SK-N-SH treated with all-trans-retinoic acid at 6 μM for 48 hours (cell line): ENCODE results near the gene CRYBA2.

ENCODE experiments used
- ARNTL ChIP-seq: fragments of 450-650 bp; formaldehyde crosslinking; IDR thresholded peaks from 2 replicates; pipeline ENCODE4 v1.5.0; 2020; ENCODE audit warnings: low read depth, mild to moderate bottlenecking, moderate library complexity, borderline replicate concordance
- BACH2 ChIP-seq: fragments of 250-450 bp; sonication (Bioruptor Pico); IDR thresholded peaks from 2 replicates; pipeline ENCODE4 v1.9.0; 2021; ENCODE audit warnings: mild to moderate bottlenecking, borderline replicate concordance
- CSDC2 ChIP-seq: fragments of 250-450 bp; sonication (Bioruptor Pico); IDR thresholded peaks from 2 replicates; pipeline ENCODE4 v1.5.0; 2020; ENCODE audit warnings: mild to moderate bottlenecking, moderate library complexity
- GLIS3 ChIP-seq: fragments of 250-450 bp; sonication (Bioruptor Pico); IDR thresholded peaks from 2 replicates; pipeline ENCODE4 v1.5.0; 2020; ENCODE audit warnings: mild to moderate bottlenecking, moderate library complexity
- ISL1 ChIP-seq: fragments of 250-450 bp; sonication (Bioruptor Pico); IDR thresholded peaks from 2 replicates; pipeline ENCODE4 v2.1.2; 2022; ENCODE audit warnings: mild to moderate bottlenecking, moderate library complexity
- SNAI2 ChIP-seq: fragments of 250-450 bp; sonication (Bioruptor Pico); IDR thresholded peaks from 2 replicates; pipeline ENCODE4 v1.5.0; 2020; ENCODE audit warnings: mild to moderate bottlenecking, moderate library complexity
- ZC3H10 ChIP-seq: fragments of 250-450 bp; sonication (Bioruptor Pico); IDR thresholded peaks from 2 replicates; pipeline ENCODE4 v1.5.1; 2021; ENCODE audit warnings: mild to moderate bottlenecking, moderate library complexity
- ZFP3 ChIP-seq: fragments of 250-450 bp; sonication (Bioruptor Pico); IDR thresholded peaks from 2 replicates; pipeline ENCODE4 v1.5.0; 2020; ENCODE audit warnings: mild to moderate bottlenecking, moderate library complexity
- TF ChIP-seq, protein P1 (sequence below): fragments of 250-450 bp; sonication (Bioruptor Pico); IDR thresholded peaks from 2 replicates; pipeline ENCODE4 v1.5.0; 2020; ENCODE audit warnings: mild to moderate bottlenecking, moderate library complexity
- TF ChIP-seq, protein P2 (sequence below): fragments of 250-450 bp; sonication (Bioruptor Pico); IDR thresholded peaks from 2 replicates; pipeline ENCODE4 v1.8.0; 2020; ENCODE audit warnings: mild to moderate bottlenecking, moderate library complexity, borderline replicate concordance

- TF ChIP-seq ISL1 (CRISPR knock-in tag) (no peak), ZFP3 (CRISPR knock-in tag) (no peak), ZC3H10 (CRISPR knock-in tag) (no peak), CSDC2 (CRISPR knock-in tag) (no peak), SNAI2 (CRISPR knock-in tag) (no peak), ARNTL (no peak), GLIS3 (no peak), BACH2 (CRISPR knock-in tag) (no peak)
- TF ChIP-seq, protein P1, sequence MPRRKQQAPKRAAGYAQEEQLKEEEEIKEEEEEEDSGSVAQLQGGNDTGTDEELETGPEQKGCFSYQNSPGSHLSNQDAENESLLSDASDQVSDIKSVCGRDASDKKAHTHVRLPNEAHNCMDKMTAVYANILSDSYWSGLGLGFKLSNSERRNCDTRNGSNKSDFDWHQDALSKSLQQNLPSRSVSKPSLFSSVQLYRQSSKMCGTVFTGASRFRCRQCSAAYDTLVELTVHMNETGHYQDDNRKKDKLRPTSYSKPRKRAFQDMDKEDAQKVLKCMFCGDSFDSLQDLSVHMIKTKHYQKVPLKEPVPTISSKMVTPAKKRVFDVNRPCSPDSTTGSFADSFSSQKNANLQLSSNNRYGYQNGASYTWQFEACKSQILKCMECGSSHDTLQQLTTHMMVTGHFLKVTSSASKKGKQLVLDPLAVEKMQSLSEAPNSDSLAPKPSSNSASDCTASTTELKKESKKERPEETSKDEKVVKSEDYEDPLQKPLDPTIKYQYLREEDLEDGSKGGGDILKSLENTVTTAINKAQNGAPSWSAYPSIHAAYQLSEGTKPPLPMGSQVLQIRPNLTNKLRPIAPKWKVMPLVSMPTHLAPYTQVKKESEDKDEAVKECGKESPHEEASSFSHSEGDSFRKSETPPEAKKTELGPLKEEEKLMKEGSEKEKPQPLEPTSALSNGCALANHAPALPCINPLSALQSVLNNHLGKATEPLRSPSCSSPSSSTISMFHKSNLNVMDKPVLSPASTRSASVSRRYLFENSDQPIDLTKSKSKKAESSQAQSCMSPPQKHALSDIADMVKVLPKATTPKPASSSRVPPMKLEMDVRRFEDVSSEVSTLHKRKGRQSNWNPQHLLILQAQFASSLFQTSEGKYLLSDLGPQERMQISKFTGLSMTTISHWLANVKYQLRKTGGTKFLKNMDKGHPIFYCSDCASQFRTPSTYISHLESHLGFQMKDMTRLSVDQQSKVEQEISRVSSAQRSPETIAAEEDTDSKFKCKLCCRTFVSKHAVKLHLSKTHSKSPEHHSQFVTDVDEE (CRISPR knock-in tag), result no peak
- TF ChIP-seq, protein P2, sequence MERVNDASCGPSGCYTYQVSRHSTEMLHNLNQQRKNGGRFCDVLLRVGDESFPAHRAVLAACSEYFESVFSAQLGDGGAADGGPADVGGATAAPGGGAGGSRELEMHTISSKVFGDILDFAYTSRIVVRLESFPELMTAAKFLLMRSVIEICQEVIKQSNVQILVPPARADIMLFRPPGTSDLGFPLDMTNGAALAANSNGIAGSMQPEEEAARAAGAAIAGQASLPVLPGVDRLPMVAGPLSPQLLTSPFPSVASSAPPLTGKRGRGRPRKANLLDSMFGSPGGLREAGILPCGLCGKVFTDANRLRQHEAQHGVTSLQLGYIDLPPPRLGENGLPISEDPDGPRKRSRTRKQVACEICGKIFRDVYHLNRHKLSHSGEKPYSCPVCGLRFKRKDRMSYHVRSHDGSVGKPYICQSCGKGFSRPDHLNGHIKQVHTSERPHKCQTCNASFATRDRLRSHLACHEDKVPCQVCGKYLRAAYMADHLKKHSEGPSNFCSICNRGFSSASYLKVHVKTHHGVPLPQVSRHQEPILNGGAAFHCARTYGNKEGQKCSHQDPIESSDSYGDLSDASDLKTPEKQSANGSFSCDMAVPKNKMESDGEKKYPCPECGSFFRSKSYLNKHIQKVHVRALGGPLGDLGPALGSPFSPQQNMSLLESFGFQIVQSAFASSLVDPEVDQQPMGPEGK (CRISPR knock-in tag), result no peak
Observed at GRCh38 chr2:218963601-218964000, 29.6 kb downstream of the CRYBA2 start.
